Brain pericyte (primary cell): ENCODE measurements around the gene KRTAP10-11.
"Not testable (repeated sequence)": the region's sequence is repeated elsewhere in the genome, so short reads cannot be mapped to it uniquely, and the experiment has no call there.

Source experiments
- DNase-seq: peaks from one replicate; pipeline ENCODE4 v3.0.0-alpha.2; 2012; ENCODE audit warnings: low read depth, low spot score

KRTAP10-11 gene

GRCh38 chr21:44639331-44639655 lies 6.9 kb upstream of the KRTAP10-11 start:
- no peak for DNase-seq

GRCh38 chr21:44640761-44641160 lies 5.5 kb upstream of the KRTAP10-11 start:
- DNase-seq: no peak

GRCh38 chr21:44643741-44644310 lies 2.4 kb upstream of the KRTAP10-11 start:
- DNase-seq: no peak

GRCh38 chr21:44644878-44645277 lies 1.3 kb upstream of the KRTAP10-11 start:
- DNase-seq: no peak

GRCh38 chr21:44647222-44647552 lies 973 bp downstream of the KRTAP10-11 start:
- no peak for DNase-seq

GRCh38 chr21:44648557-44649311 lies 2.5 kb downstream of the KRTAP10-11 start:
- no peak for DNase-seq

GRCh38 chr21:44649521-44650100 lies 3.4 kb downstream of the KRTAP10-11 start:
- no peak for DNase-seq

GRCh38 chr21:44650265-44650972 lies 4.2 kb downstream of the KRTAP10-11 start:
- no peak for DNase-seq

GRCh38 chr21:44650973-44651675 lies 4.9 kb downstream of the KRTAP10-11 start:
- no peak for DNase-seq

GRCh38 chr21:44653123-44653522 lies 6.9 kb downstream of the KRTAP10-11 start:
- DNase-seq: no peak

- DNase-seq: no peak
Measured at GRCh38 chr21:44653656-44654575, 7.7 kb downstream of the KRTAP10-11 start.

GRCh38 chr21:44654576-44655175 lies 8.5 kb downstream of the KRTAP10-11 start, which contains the start of gene KRTAP12-4:
Gene KRTAP12-4, minus strand, starts transcription at chr21:44654659. Its CDS starts 45 bp downstream, at chr21:44654614.
- DNase-seq: no peak

GRCh38 chr21:44656868-44657267 lies 10.7 kb downstream of the KRTAP10-11 start:
- no peak for DNase-seq

- DNase-seq: no peak
Measured at GRCh38 chr21:44657635-44658540, 11.7 kb downstream of the KRTAP10-11 start, which contains the start of gene KRTAP12-3. Gene KRTAP12-3, plus strand, starts transcription at chr21:44657932. Its CDS starts 48 bp downstream, at chr21:44657980.

- DNase-seq: no peak
Measured at GRCh38 chr21:44658541-44658910, 12.3 kb downstream of the KRTAP10-11 start.

- DNase-seq: no peak
Measured at GRCh38 chr21:44658913-44659595, 12.8 kb downstream of the KRTAP10-11 start.

GRCh38 chr21:44661567-44661966 lies 15.4 kb downstream of the KRTAP10-11 start:
- DNase-seq: not testable (repeated sequence)

- DNase-seq: no peak
Measured at GRCh38 chr21:44664691-44665090, 18.5 kb downstream of the KRTAP10-11 start.
